NOMO-1 treated with DMSO at 0.1 percent for 48 hours (cell line): ENCODE measurements around the gene TOMM34.

ENCODE experiments used
- DNase-seq: peaks from one replicate; lab custom pipeline; 2025; ENCODE audit not compliant: unreplicated experiment; lab: John Stamatoyannopoulos, UW

TOMM34 gene

DNA sequence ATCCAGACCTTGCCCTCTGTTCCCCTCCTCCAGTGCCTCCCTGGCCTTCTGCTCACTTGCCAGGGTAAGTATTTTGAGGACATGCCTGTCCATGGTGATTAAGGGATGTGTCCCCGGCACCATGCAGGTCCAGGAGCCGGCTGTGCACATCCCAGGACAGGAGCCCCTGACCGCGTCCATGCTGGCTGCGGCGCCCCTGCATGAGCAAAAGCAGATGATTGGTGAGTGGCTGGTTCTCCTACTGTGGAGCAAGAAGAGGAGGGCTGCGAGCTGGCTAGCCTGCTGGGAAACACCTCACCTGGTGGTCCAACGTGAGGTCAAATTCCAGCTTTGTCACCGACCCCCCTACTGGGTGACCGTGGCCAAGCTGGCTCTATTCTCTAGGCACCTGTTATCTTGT is 23.7 kb downstream of the TOMM34 start:
- no peak for DNase-seq

DNA sequence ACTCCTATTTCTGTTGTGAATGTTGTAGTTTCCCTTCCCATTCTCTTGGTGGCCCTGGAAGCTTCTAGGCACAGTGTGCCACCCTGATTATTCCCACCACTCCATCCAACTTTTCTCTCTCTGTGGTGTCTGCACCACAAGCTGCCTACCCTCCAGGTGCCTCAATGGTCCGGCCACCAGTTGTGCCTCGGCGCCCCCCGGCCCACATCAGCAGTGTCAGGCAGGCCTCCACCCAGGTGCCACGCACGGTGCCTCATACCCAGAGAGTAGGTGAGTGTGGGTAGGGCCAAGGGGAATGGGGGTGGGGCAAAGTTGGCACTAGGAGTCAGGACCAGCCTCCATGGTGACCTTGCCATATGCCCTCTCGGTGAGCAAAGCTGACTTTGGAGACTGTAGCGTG is 27.3 kb downstream of the TOMM34 start:
- DNase-seq, result no peak

DNA sequence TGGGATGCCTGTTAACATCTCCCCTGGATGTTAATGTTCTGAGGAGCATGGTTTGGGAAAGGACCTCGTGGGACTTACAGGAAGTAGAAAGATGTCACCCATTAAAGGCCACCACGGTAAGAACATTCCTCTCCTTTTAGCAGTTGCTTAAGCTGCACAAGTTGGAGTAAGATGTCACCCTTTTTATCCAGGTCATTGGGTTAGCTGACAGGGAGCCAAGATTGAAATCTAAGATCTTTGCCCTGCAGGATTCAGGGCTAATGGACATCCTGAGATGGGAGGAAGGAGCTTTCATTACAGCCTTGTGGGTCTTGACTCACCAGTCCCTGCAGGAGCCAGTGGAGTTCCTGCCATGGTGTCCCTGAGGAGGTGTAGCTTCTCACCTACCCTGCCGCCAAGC is 28.3 kb downstream of the TOMM34 start:
- DNase-seq, result no peak

GRCh38 chr20:44930517-44931168 is 29.6 kb downstream of the TOMM34 start:
- DNase-seq, result no peak

- DNase-seq, result no peak
Measured at GRCh38 chr20:44928595-44928994, 31.6 kb downstream of the TOMM34 start.

DNA sequence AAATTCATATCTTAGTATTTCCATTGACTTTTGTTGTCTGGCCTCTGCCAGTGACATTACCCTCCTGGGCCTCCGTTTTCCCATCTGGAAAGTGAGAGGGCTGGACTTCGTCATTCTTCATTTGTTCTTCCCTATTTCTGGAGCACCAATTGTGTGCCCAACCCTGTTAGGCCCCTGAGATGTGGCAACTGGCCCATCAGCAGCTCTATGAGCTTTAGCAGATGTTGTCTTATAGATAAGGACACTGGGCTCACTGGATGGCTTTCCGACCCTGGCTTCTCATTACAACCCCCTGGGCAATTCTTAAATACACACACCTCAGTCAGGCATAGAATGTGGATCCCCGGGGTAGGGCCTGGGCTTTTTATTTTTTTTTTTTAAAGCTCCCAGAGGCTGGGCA is 35.7 kb downstream of the TOMM34 start:
- DNase-seq, result no peak

DNA sequence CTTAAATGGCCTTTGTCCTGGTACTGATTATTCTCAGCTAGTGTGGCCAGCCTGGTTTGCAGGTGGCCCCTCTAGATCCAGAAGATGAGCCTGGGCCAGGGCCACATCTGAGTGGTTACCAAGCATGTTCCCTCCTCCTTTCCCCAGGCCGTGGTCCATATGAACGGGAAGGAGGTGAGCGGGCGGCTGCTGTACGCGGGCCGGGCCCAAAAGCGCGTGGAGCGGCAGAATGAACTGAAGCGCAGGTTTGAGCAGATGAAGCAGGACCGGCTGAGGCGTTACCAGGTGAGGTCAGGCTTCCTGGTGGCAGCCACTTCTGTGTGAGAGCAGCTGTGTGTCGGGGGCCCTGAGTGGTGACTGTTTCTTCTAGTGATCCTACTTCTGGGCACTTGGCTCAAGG is 38.8 kb downstream of the TOMM34 start:
- no peak for DNase-seq

GRCh38 chr20:44918761-44919160 is 41.4 kb downstream of the TOMM34 start:
- DNase-seq, result no peak

GRCh38 chr20:44918342-44918741 is 41.9 kb downstream of the TOMM34 start:
- DNase-seq, result no peak

DNA sequence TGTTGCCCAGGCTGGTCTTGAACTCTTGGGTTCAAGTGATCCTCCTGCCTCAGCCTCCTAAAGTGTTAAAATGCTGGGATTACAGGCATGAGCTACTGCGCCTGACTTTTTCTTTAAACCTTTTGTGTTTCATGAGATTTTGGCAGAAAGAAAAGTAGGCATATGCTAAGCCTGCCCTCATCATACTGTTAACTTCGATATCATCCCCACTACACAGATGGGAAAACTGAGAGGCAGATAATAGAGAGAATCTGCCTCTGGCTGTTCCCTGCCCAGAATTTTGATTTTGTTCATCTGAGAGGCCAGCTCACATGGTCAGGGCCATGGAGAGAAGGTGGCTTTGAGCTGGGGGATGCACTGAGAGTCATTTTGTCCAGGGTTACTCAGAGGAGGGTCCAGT is 42.8 kb downstream of the TOMM34 start:
- no peak for DNase-seq

GRCh38 chr20:44916586-44916985 is 43.6 kb downstream of the TOMM34 start:
- no peak for DNase-seq

GRCh38 chr20:44914924-44915323 is 45.3 kb downstream of the TOMM34 start:
- no peak for DNase-seq

DNA sequence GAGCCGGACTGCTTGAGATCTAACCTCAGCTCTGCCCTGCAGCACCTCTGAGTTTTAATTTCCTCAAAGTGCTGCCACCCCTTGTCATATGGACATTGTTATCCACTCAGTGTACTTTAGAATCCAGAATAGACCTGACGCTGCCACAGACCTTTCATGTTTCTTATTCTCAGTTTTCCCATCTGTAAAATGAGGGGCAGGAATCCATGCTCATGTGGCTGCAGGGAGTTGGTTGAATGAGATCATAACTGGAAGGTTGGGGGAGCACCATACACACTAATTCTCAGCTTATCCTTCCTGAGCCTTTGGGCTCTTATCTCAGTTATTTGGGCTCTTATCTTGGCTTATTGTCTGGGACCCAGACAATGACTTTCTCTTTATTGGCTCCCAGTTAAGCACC is 48.0 kb downstream of the TOMM34 start:
- no peak for DNase-seq

DNA sequence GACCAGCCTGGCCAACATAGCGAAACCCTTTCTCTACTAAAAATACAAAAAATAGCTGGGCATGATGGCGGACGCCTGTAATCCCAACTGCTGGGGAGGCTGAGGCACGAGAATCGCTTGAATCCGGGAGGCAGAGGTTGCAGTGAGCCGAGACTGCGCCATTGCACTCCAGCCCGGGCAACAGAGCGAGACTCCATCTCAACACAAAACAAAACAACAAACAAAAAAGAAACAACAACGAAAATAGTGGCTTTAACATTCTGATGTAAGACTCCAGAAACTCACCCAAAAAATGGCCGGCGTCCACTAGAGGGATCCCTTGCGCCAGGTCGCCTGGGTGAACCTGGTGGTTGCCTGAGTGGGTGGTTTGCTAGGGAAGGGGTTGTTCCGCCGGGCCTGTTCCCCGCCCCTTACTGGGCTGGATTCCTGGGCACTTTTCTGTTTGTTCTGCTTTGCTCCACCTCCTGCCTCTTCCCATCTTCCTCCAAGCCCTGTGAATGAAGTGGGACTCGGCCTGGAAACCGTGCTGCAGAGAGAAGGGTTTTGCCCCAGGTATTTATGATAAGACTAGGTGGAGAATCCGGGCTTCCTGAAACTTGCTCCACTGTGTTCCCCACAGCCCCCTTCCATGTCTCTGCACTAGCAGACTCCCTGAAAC is 48.8 kb downstream of the TOMM34 start:
- peak; percentile 16 for DNase-seq

DNA sequence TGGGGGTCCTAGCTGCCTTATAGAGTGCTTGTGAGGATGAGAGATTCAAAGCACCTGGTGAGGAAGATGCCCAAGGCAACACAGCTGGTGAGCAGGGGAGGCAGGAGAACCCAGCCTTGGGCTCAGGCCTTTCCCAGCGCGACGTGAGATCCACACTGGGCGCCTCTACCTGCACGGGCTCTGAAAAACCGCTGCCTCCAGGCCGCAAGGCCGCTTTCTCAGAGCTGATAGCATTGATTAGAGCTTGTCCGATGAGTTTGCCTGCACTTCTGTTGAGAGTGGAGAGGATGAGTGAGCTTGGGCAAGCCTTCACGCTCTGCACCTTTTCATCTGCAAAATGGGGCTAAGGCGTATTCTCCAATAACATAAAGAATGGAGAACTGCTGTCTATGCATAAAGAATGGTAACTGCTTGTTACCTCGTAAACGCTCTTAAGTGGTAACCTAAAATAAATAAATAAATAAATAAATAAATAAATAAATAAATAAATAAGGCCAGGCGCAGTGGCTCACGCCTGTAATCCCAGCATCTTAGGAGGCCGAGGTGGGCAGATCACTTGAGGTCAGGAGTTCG is 49.4 kb downstream of the TOMM34 start:
- no peak for DNase-seq

DNA sequence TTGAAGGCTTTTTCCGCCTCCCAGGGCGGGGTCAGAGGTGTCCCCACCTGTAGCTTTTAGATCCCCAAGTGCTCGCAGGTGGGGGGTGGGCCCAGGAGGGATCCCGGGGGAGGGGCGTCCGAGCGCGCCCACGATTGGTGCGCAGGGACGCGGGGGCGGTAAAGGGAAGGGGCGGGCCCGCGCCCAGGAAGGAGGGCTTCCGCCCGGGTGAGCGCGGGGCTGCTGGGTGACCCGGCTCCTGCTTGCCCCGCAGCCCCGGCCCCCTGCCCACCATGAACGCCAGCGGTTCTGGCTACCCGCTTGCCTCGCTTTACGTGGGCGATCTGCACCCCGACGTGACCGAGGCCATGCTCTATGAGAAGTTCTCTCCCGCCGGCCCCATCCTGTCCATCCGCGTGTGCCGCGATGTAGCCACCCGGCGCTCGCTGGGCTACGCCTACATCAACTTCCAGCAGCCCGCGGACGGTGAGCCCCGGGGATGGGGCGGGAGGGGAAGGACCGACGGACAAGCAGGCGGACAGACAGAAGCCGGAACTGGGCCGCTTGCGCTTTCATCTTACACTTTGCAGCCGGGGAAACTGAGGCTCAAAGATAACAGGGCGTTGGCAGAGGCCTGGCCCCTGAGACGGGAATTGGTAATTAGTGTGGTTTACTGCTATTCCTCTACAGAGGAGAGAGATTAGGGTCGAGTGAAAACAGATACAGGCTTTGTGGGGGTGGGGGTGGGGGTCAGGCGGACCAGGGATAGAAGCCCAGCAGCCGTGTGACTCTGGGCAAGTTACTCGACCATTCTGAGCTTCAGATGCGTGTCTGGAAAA is 50.1 kb downstream of the TOMM34 start, which contains the start of gene PABPC1L:
Gene PABPC1L (plus strand): TSS at position 189 of the 818 bp plus-strand sequence. CDS start 84 bp downstream, at position 273.
- peak; percentile 29 for DNase-seq

GRCh38 chr20:44908987-44909871 is 51.0 kb downstream of the TOMM34 start:
- DNase-seq, result no peak

DNA sequence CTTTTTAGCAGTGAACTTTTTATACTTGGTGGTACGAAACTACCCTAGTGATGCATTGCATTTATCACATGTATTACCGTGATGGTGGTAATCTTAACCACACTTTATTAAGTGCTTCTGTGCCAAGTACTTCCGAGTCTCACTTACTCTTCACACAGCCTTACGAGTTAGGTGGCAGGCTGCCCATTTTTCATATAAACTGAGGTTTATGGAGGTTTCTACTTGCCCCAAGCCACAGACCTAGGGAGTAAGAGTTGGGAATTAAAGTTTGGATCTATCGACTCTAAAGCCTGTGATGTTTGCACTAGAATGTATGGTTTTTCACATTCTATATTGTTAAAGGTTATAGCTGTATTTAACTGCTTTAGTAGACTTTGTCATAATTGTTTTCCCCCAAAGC is 55.8 kb downstream of the TOMM34 start:
- no peak for DNase-seq

DNA sequence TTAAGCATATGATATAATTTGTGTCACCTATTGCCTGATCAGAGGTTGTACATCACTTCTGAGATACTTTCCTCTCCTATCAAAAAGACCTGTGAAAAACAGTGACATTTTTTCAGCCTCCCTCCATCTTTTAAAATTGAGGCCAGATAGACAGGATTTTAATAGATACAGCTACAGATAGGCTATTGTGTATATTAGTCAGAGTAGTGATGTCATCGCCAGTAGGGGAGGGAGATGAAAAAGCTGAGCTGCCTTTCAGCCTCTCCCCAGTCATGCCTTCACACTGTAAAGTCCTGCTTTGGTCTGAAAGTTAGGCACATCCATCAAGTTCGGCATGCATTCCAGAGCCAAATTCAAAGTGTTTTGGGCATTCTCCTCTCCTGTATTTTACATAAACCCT is 58.2 kb downstream of the TOMM34 start:
- no peak for DNase-seq

- peak; percentile 15 for DNase-seq
Measured at GRCh38 chr20:44900231-44900854, 59.9 kb downstream of the TOMM34 start.
